ENCODE data around the gene SPTB. TPM values are rescaled to one million over a fixed set of nuclear protein-coding genes. Genes with fewer than 3 reads are reported as not detected.
A peak's percentile ranks its signal among the peaks of the same experiment; 100 is the strongest.

Gene SPTB
- 0.37 TPM for polyA plus RNA-seq (2013)

DNA sequence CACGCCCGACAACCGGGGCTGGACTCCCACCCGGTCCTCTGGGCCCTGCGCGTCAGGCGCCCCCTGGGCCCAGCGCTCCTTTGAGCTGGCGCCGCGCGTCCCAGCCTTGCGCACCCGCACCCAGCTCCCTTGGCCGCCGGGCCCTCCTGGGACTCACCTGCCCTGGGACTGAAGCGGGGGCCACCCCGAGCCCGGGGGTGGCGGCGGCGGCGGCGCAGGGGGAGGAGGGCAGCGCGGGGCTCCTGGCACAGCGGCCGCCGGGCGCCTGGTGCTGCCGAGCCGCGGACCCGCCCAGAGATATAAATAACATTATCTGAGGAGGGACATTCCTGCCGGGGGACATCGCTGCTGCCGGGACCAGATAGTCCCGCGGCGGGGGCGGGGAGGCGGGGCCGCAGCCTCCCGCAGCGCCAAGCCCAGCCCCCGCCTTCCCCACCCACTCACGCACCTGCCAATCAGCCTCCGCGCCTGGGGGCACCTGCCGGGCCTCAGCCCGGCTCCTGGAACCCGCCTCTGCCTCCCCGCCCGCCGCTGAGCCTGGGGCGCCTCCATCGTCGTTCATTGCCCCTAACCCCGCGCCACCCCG, at the start of gene SPTB:
SPTB (minus strand) TSS at position 273 of the 586 bp plus-strand sequence. CDS start 56,813 bp downstream, outside the sequence.
- DNase-seq, result peak; percentile 23 to 64 (median 49)
- H3K36me3 ChIP-seq (ENCODE audit: control insufficient read depth in 4 of 4, insufficient read depth in 4 of 4, low read length in 3 of 4), result no peaks in the 10 kb centered on the region
- ChIA-PET CTCF (interaction anchor here (1.0 to 7.0 kb wide), 5 partner anchors 11 to 230 kb away, joined by 3 to 77 read pairs (median 15); no protein-coding TSS in a partner anchor), POLR2A (interaction anchor here (0.5 to 1.3 kb wide), 2 partner anchors 31 to 255 kb away, joined by 3 read pairs; no protein-coding TSS in a partner anchor)
- peaks cover 0 to 21% (median 18%) of the 10 kb centered on the region in 4 experiments for H3K4me1 ChIP-seq (ENCODE audit: control extremely low read depth in 1 of 4, control insufficient read depth in 4 of 4, insufficient read depth in 4 of 4, low read length in 3 of 4)
- peaks cover 19 to 62% (median 35%) of the 10 kb centered on the region in 5 experiments for H3K27me3 ChIP-seq (replicated peaks in 2 of 5; ENCODE audit: control insufficient read depth in 4 of 5, insufficient read depth in 5 of 5, low read length in 4 of 5)
- WGBS (ENCODE audit: insufficient coverage), result 0% methylated on average over 33 of the region's 61 CpGs
- H3K27ac ChIP-seq (ENCODE audit: insufficient read depth in 1 of 2, low read depth in 1 of 2, low read length in 2 of 2, poor library complexity in 1 of 2, severe bottlenecking in 2 of 2), result no peak within 1 kb of the TSS
- no peaks in the 10 kb centered on the region for H3K9me3 ChIP-seq (ENCODE audit: control extremely low read depth in 1 of 5, control insufficient read depth in 4 of 5, insufficient read depth in 2 of 5, low read depth in 1 of 5, low read length in 4 of 5)
- H3K4me3 ChIP-seq (ENCODE audit: control insufficient read depth in 1 of 7, extremely low read depth in 1 of 7, insufficient read depth in 4 of 7, low read depth in 2 of 7, low read length in 6 of 7), result peak within 1 kb of the TSS; percentile 37 to 80 (median 66)

DNA sequence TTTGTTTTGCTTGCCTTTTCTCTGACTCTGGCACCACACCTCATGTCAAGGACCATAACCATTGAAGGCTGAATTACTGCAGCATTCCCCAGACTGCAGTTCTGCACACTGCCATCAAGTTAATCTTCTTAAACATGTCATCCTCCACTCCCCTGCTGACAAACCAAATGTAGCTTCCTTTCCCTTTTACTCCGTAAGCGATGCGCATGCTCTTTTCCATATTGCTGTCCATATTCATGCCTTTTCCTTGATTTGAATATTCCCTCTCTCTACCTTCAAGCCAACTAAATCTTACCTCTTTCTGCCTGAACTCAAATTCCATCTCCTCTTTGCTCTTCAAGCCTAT, 49.3 kb upstream of the SPTB start:
- Histone ChIP-seq H3K27ac (ENCODE audit: insufficient read depth in 1 of 2, low read depth in 1 of 2, low read length in 2 of 2, poor library complexity in 1 of 2, severe bottlenecking in 2 of 2) (peak overlapping the region in 1 of 2 experiments; percentile 11), H3K27me3 (replicated peaks in 2 of 5; ENCODE audit: control insufficient read depth in 4 of 5, insufficient read depth in 5 of 5, low read length in 4 of 5) (no peaks in the 10 kb centered on the region), H3K4me3 (ENCODE audit: control insufficient read depth in 1 of 7, extremely low read depth in 1 of 7, insufficient read depth in 4 of 7, low read depth in 2 of 7, low read length in 6 of 7) (peak overlapping the region in 2 of 7 experiments; percentile 7 to 42), H3K9me3 (ENCODE audit: control extremely low read depth in 1 of 5, control insufficient read depth in 4 of 5, insufficient read depth in 2 of 5, low read depth in 1 of 5, low read length in 4 of 5) (no peaks in the 10 kb centered on the region), H3K36me3 (ENCODE audit: control insufficient read depth in 4 of 4, insufficient read depth in 4 of 4, low read length in 3 of 4) (peaks cover 19 to 72% (median 36%) of the 10 kb centered on the region in 4 experiments), H3K4me1 (ENCODE audit: control extremely low read depth in 1 of 4, control insufficient read depth in 4 of 4, insufficient read depth in 4 of 4, low read length in 3 of 4) (peaks cover 8 to 43% (median 29%) of the 10 kb centered on the region in 4 experiments)
- DNase-seq, result peak in 1 of 3 donors; percentile 27
- WGBS (ENCODE audit: insufficient coverage), result 100% methylated on average over 3 of the region's 3 CpGs
- CTCF ChIA-PET, result no interaction called here
- POLR2A ChIA-PET, result no interaction called here

DNA sequence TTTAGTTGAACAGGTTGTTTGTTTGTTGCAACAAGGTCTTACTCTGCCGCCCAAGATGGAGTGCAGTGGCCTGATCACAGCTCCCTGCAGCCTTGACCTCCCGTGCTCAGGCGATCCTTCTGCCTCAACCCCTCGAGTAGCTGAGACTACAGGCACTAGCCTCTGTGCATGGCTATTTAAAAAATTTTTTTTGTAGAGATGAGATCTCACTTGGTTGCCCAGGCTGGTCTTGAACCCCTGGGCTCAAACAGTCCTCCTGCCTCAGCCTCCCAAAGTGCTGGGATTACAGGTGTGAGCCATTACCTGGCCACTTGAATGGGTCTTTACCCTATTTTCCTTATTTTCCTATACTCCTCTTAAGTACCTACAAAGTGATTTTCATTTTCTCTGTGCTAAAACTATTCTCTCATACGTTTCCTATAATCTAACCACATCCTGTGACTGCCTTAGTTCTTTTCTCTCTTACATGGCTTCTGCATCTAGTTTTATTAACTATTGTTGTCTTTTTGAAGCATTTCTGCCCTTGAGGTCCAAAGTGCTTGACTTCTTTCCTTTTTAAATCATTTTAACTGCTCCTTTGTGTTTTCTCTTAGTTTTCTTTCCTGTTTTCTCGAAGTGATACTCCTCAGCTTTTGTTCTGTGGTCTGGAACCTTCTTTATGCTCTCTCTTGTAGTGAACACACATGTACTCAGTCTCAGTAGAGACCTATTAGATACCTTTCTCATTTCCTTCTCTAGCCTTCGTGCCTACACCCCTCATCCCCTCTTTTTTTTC, 48.7 kb upstream of the SPTB start:
- WGBS (ENCODE audit: insufficient coverage), result 57% methylated on average over 7 of the region's 7 CpGs
- ChIA-PET POLR2A (no interaction called here), CTCF (interaction anchor here (1.0 to 2.3 kb wide), 5 partner anchors 8 to 91 kb away, joined by 4 to 12 read pairs (median 7); no protein-coding TSS in a partner anchor)
- peak in 2 of 3 donors; percentile 43 to 58 for DNase-seq
- H3K27me3 ChIP-seq (replicated peaks in 2 of 5; ENCODE audit: control insufficient read depth in 4 of 5, insufficient read depth in 5 of 5, low read length in 4 of 5), result no peaks in the 10 kb centered on the region
- peak overlapping the region in 1 of 2 experiments; percentile 11 for H3K27ac ChIP-seq (ENCODE audit: insufficient read depth in 1 of 2, low read depth in 1 of 2, low read length in 2 of 2, poor library complexity in 1 of 2, severe bottlenecking in 2 of 2)
- H3K4me3 ChIP-seq (ENCODE audit: control insufficient read depth in 1 of 7, extremely low read depth in 1 of 7, insufficient read depth in 4 of 7, low read depth in 2 of 7, low read length in 6 of 7), result peak overlapping the region in 4 of 7 experiments; percentile 7 to 42 (median 26)
- H3K36me3 ChIP-seq (ENCODE audit: control insufficient read depth in 4 of 4, insufficient read depth in 4 of 4, low read length in 3 of 4), result peaks cover 16 to 71% (median 33%) of the 10 kb centered on the region in 4 experiments
- no peaks in the 10 kb centered on the region for H3K9me3 ChIP-seq (ENCODE audit: control extremely low read depth in 1 of 5, control insufficient read depth in 4 of 5, insufficient read depth in 2 of 5, low read depth in 1 of 5, low read length in 4 of 5)
- peaks cover 8 to 43% (median 29%) of the 10 kb centered on the region in 4 experiments for H3K4me1 ChIP-seq (ENCODE audit: control extremely low read depth in 1 of 4, control insufficient read depth in 4 of 4, insufficient read depth in 4 of 4, low read length in 3 of 4)

DNA sequence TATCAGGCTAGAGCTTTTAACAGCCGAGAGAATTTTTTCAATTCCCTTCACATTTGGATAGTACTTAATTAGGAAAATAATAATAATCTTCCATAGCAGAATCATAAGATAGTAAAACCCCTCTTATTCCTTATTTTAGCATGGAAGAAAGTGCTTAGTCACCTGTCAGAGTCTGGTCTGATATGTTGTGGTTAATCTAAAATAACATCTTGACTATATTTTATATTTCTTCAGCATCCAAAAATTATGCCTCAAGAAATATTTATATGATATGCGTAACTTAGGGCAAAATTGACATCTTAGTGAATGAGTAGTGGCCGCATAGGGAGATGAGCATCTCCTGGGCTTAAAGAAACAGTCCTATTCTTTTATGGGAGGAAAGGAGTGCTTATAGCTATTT, 47.3 kb upstream of the SPTB start:
- peak overlapping the region in 4 of 7 experiments; percentile 2 to 43 (median 23) for H3K4me3 ChIP-seq (ENCODE audit: control insufficient read depth in 1 of 7, extremely low read depth in 1 of 7, insufficient read depth in 4 of 7, low read depth in 2 of 7, low read length in 6 of 7)
- peaks cover 8 to 61% (median 24%) of the 10 kb centered on the region in 4 experiments for H3K36me3 ChIP-seq (ENCODE audit: control insufficient read depth in 4 of 4, insufficient read depth in 4 of 4, low read length in 3 of 4)
- DNase-seq, result peak in 2 of 3 donors; percentile 58 to 68
- H3K27ac ChIP-seq (ENCODE audit: insufficient read depth in 1 of 2, low read depth in 1 of 2, low read length in 2 of 2, poor library complexity in 1 of 2, severe bottlenecking in 2 of 2), result peak overlapping the region in 1 of 2 experiments; percentile 69
- H3K27me3 ChIP-seq (replicated peaks in 2 of 5; ENCODE audit: control insufficient read depth in 4 of 5, insufficient read depth in 5 of 5, low read length in 4 of 5), result no peaks in the 10 kb centered on the region
- peaks cover 8 to 43% (median 29%) of the 10 kb centered on the region in 4 experiments for H3K4me1 ChIP-seq (ENCODE audit: control extremely low read depth in 1 of 4, control insufficient read depth in 4 of 4, insufficient read depth in 4 of 4, low read length in 3 of 4)
- CTCF ChIA-PET, result interaction anchor here (0.7 to 2.3 kb wide), 12 partner anchors 9 to 114 kb away, joined by 3 to 12 read pairs (median 4); partner anchors contain the start of gene GPX2
- POLR2A ChIA-PET, result no interaction called here
- 0% methylated on average over 1 of the region's 3 CpGs for WGBS (ENCODE audit: insufficient coverage)
- no peaks in the 10 kb centered on the region for H3K9me3 ChIP-seq (ENCODE audit: control extremely low read depth in 1 of 5, control insufficient read depth in 4 of 5, insufficient read depth in 2 of 5, low read depth in 1 of 5, low read length in 4 of 5)

DNA sequence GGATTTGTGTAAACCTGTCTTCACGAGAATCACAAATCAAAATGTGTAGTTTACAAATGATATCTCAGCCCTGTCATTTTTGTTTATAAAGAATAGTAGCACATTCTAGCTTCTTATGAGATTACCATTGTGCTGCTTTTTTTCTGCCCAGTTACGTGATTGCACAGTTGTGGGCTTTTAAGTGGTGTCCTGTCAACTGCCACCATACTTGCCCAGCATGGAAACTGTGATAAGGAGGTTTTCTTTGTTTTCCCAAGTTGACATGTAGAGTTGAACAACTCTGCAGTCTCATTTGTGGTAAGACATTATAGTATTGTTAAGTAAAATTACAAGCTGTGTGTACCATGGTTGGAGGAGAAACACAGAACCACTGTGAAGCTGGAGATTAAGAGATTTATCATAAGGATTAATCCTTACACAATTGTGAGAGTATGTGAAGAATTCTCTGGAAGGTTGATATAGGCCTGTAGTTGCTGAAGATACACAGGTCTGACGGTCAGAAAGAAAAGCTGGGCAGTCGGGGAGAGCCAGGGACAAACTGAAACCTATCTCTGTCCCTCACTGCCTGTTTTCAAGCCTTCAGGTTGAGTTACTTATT, 46.8 kb upstream of the SPTB start:
- peak overlapping the region in 1 of 2 experiments; percentile 69 for H3K27ac ChIP-seq (ENCODE audit: insufficient read depth in 1 of 2, low read depth in 1 of 2, low read length in 2 of 2, poor library complexity in 1 of 2, severe bottlenecking in 2 of 2)
- DNase-seq, result peak in 2 of 3 donors; percentile 42 to 70
- no peaks in the 10 kb centered on the region for H3K9me3 ChIP-seq (ENCODE audit: control extremely low read depth in 1 of 5, control insufficient read depth in 4 of 5, insufficient read depth in 2 of 5, low read depth in 1 of 5, low read length in 4 of 5)
- H3K4me1 ChIP-seq (ENCODE audit: control extremely low read depth in 1 of 4, control insufficient read depth in 4 of 4, insufficient read depth in 4 of 4, low read length in 3 of 4), result peaks cover 8 to 43% (median 29%) of the 10 kb centered on the region in 4 experiments
- no peaks in the 10 kb centered on the region for H3K27me3 ChIP-seq (replicated peaks in 2 of 5; ENCODE audit: control insufficient read depth in 4 of 5, insufficient read depth in 5 of 5, low read length in 4 of 5)
- ChIA-PET POLR2A (no interaction called here), CTCF (interaction anchor here (0.8 to 2.3 kb wide), 9 partner anchors 9 to 93 kb away, joined by 3 to 12 read pairs (median 5); partner anchors contain the start of gene GPX2)
- peaks cover 7 to 55% (median 23%) of the 10 kb centered on the region in 4 experiments for H3K36me3 ChIP-seq (ENCODE audit: control insufficient read depth in 4 of 4, insufficient read depth in 4 of 4, low read length in 3 of 4)
- H3K4me3 ChIP-seq (ENCODE audit: control insufficient read depth in 1 of 7, extremely low read depth in 1 of 7, insufficient read depth in 4 of 7, low read depth in 2 of 7, low read length in 6 of 7), result peak overlapping the region in 2 of 7 experiments; percentile 37 to 43
- no CpG with 5 or more reads among the region's 4 CpGs for WGBS (ENCODE audit: insufficient coverage)

DNA sequence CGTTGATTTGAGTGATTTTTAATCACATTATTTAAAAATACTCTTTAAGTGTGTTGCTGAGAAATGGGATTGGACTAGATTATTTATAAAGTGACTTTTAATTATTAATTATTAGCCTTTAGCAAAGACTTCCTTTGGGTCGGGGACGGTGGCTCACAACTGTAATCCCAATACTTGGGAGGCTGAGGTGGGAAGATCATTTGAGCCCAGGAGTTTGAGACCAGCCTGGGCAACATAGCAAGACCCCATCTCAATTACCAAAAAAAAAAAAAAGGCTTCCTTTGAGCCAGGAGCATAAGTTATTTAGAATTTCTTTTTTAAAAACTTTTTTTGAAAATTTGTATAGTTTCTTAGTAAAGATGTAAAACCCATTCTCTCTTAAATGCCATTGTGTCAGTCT, 43.3 kb upstream of the SPTB start:
- WGBS (ENCODE audit: insufficient coverage), result no CpG with 5 or more reads among the region's 3 CpGs
- CTCF ChIA-PET, result interaction anchor here (0.6 to 2.1 kb wide), 2 partner anchors 14 to 68 kb away, joined by 4 to 8 read pairs; no protein-coding TSS in a partner anchor

More for the DNA sequence above, 43.3 kb upstream of the SPTB start:
- H3K27me3 ChIP-seq (replicated peaks in 2 of 5; ENCODE audit: control insufficient read depth in 4 of 5, insufficient read depth in 5 of 5, low read length in 4 of 5), result no peaks in the 10 kb centered on the region
- POLR2A ChIA-PET, result no interaction called here
- no peak overlapping the region for H3K4me3 ChIP-seq (ENCODE audit: control insufficient read depth in 1 of 7, extremely low read depth in 1 of 7, insufficient read depth in 4 of 7, low read depth in 2 of 7, low read length in 6 of 7)
- no peak overlapping the region for H3K27ac ChIP-seq (ENCODE audit: insufficient read depth in 1 of 2, low read depth in 1 of 2, low read length in 2 of 2, poor library complexity in 1 of 2, severe bottlenecking in 2 of 2)
- peaks cover 0 to 20% (median 16%) of the 10 kb centered on the region in 4 experiments for H3K4me1 ChIP-seq (ENCODE audit: control extremely low read depth in 1 of 4, control insufficient read depth in 4 of 4, insufficient read depth in 4 of 4, low read length in 3 of 4)
- no peak for DNase-seq
- peaks cover 3 to 33% (median 15%) of the 10 kb centered on the region in 4 experiments for H3K36me3 ChIP-seq (ENCODE audit: control insufficient read depth in 4 of 4, insufficient read depth in 4 of 4, low read length in 3 of 4)
- no peaks in the 10 kb centered on the region for H3K9me3 ChIP-seq (ENCODE audit: control extremely low read depth in 1 of 5, control insufficient read depth in 4 of 5, insufficient read depth in 2 of 5, low read depth in 1 of 5, low read length in 4 of 5)
